Measurements from ENCODE around the gene C5orf34.

GRCh38 chr5:43543434-43543833, 28.5 kb upstream of the C5orf34 start:
- no peak for TF ChIP-seq POLR2AphosphoS5 (IDR thresholded peaks at IDR 0.05)
- TF ChIP-seq, protein P1, sequence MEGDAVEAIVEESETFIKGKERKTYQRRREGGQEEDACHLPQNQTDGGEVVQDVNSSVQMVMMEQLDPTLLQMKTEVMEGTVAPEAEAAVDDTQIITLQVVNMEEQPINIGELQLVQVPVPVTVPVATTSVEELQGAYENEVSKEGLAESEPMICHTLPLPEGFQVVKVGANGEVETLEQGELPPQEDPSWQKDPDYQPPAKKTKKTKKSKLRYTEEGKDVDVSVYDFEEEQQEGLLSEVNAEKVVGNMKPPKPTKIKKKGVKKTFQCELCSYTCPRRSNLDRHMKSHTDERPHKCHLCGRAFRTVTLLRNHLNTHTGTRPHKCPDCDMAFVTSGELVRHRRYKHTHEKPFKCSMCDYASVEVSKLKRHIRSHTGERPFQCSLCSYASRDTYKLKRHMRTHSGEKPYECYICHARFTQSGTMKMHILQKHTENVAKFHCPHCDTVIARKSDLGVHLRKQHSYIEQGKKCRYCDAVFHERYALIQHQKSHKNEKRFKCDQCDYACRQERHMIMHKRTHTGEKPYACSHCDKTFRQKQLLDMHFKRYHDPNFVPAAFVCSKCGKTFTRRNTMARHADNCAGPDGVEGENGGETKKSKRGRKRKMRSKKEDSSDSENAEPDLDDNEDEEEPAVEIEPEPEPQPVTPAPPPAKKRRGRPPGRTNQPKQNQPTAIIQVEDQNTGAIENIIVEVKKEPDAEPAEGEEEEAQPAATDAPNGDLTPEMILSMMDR (IDR thresholded peaks at IDR 0.05) = no peak

All from stomach (tissue), 4 donors.